ENCODE measurements around the gene DSC2. TPM values are rescaled to one million over a fixed set of nuclear protein-coding genes. Genes with fewer than 3 reads are reported as not detected.

The DSC2 gene
- total RNA-seq, 2 experiments from 2014 or later, result not detected

- no peak for ATAC-seq
- CTCF ChIA-PET, result no interaction called here
These were observed 10.9 kb downstream of the DSC2 start for GRCh38 chr18:31091350-31091749.

GRCh38 chr18:31088532-31088931 is 13.7 kb downstream of the DSC2 start:
- no peak for ATAC-seq
- Mint-ChIP-seq H3K36me3 (ENCODE audit: low read depth) (no peaks in the 10 kb centered on the region), H3K4me1 (ENCODE audit: low read depth) (no peaks in the 10 kb centered on the region), H3K27me3 (ENCODE audit: low read depth) (no peaks in the 10 kb centered on the region), H3K4me3 (no peak overlapping the region), H3K9me3 (ENCODE audit: insufficient read depth) (peaks cover 5% of the 10 kb centered on the region), H3K27ac (no peak overlapping the region)
- ChIA-PET CTCF (no interaction called here), POLR2A (no interaction called here)
- no peak for DNase-seq

More at GRCh38 chr18:31091350-31091749, 10.9 kb downstream of the DSC2 start:
- H3K36me3 Mint-ChIP-seq (ENCODE audit: low read depth), result no peaks in the 10 kb centered on the region
- DNase-seq, result no peak
- H3K27ac Mint-ChIP-seq, result no peak overlapping the region
- H3K4me1 Mint-ChIP-seq (ENCODE audit: low read depth), result no peaks in the 10 kb centered on the region
- POLR2A ChIA-PET, result no interaction called here
- no peak overlapping the region for H3K4me3 Mint-ChIP-seq
- H3K27me3 Mint-ChIP-seq (ENCODE audit: low read depth), result no peaks in the 10 kb centered on the region
- H3K9me3 Mint-ChIP-seq (ENCODE audit: insufficient read depth), result peaks cover 5% of the 10 kb centered on the region

- Mint-ChIP-seq H3K27me3 (ENCODE audit: low read depth) (no peaks in the 10 kb centered on the region), H3K36me3 (ENCODE audit: low read depth) (no peaks in the 10 kb centered on the region), H3K4me1 (ENCODE audit: low read depth) (no peaks in the 10 kb centered on the region), H3K27ac (no peak overlapping the region), H3K4me3 (no peak overlapping the region), H3K9me3 (ENCODE audit: insufficient read depth) (peaks cover 9% of the 10 kb centered on the region)
- ChIA-PET CTCF (no interaction called here), POLR2A (no interaction called here)
- ATAC-seq, result no peak
- no peak for DNase-seq
These were observed 22.2 kb downstream of the DSC2 start for GRCh38 chr18:31079973-31080372.

GRCh38 chr18:31077878-31078277 is 24.3 kb downstream of the DSC2 start:
- DNase-seq (no peak), ATAC-seq (no peak)
- no peaks in the 10 kb centered on the region for H3K27me3 Mint-ChIP-seq (ENCODE audit: low read depth)
- peaks cover 11% of the 10 kb centered on the region for H3K9me3 Mint-ChIP-seq (ENCODE audit: insufficient read depth)
- no peak overlapping the region for H3K27ac Mint-ChIP-seq
- no peaks in the 10 kb centered on the region for H3K4me1 Mint-ChIP-seq (ENCODE audit: low read depth)
- no peak overlapping the region for H3K4me3 Mint-ChIP-seq
- H3K36me3 Mint-ChIP-seq (ENCODE audit: low read depth), result no peaks in the 10 kb centered on the region
- ChIA-PET CTCF (no interaction called here), POLR2A (no interaction called here)

GRCh38 chr18:31072175-31072574 is 30.0 kb downstream of the DSC2 start:
- ChIA-PET CTCF (no interaction called here), POLR2A (no interaction called here)
- H3K4me1 Mint-ChIP-seq (ENCODE audit: low read depth), result no peaks in the 10 kb centered on the region
- ATAC-seq (no peak), DNase-seq (no peak)
- H3K9me3 Mint-ChIP-seq (ENCODE audit: insufficient read depth), result peaks cover 15% of the 10 kb centered on the region
- H3K36me3 Mint-ChIP-seq (ENCODE audit: low read depth), result no peaks in the 10 kb centered on the region
- no peaks in the 10 kb centered on the region for H3K27me3 Mint-ChIP-seq (ENCODE audit: low read depth)
- H3K27ac Mint-ChIP-seq, result no peak overlapping the region
- no peak overlapping the region for H3K4me3 Mint-ChIP-seq

GRCh38 chr18:31070206-31070605 is 32.0 kb downstream of the DSC2 start:
- Mint-ChIP-seq H3K9me3 (ENCODE audit: insufficient read depth) (peaks cover 9% of the 10 kb centered on the region), H3K4me3 (no peak overlapping the region), H3K27me3 (ENCODE audit: low read depth) (no peaks in the 10 kb centered on the region), H3K27ac (no peak overlapping the region), H3K4me1 (ENCODE audit: low read depth) (no peaks in the 10 kb centered on the region), H3K36me3 (ENCODE audit: low read depth) (no peaks in the 10 kb centered on the region)
- ChIA-PET POLR2A (no interaction called here), CTCF (no interaction called here)
- ATAC-seq (no peak), DNase-seq (no peak)

- H3K36me3 Mint-ChIP-seq (ENCODE audit: low read depth), result no peaks in the 10 kb centered on the region
These were observed 36.0 kb downstream of the DSC2 start for GRCh38 chr18:31066266-31066665.

GRCh38 chr18:31065036-31065773 is 37.0 kb downstream of the DSC2 start:
- DNase-seq, result no peak
- H3K36me3 Mint-ChIP-seq (ENCODE audit: low read depth), result no peaks in the 10 kb centered on the region
- POLR2A ChIA-PET, result no interaction called here
- no peaks in the 10 kb centered on the region for H3K27me3 Mint-ChIP-seq (ENCODE audit: low read depth)
- no peaks in the 10 kb centered on the region for H3K4me1 Mint-ChIP-seq (ENCODE audit: low read depth)
- no peak overlapping the region for H3K27ac Mint-ChIP-seq
- no peak for ATAC-seq
- H3K9me3 Mint-ChIP-seq (ENCODE audit: insufficient read depth), result peaks cover 4% of the 10 kb centered on the region
- H3K4me3 Mint-ChIP-seq, result no peak overlapping the region
- CTCF ChIA-PET, result no interaction called here

More at GRCh38 chr18:31066266-31066665, 36.0 kb downstream of the DSC2 start:
- H3K4me1 Mint-ChIP-seq (ENCODE audit: low read depth), result no peaks in the 10 kb centered on the region
- H3K4me3 Mint-ChIP-seq, result no peak overlapping the region
- H3K9me3 Mint-ChIP-seq (ENCODE audit: insufficient read depth), result peaks cover 4% of the 10 kb centered on the region
- no peak overlapping the region for H3K27ac Mint-ChIP-seq
- no peaks in the 10 kb centered on the region for H3K27me3 Mint-ChIP-seq (ENCODE audit: low read depth)
- CTCF ChIA-PET, result no interaction called here
- DNase-seq (no peak), ATAC-seq (no peak)
- POLR2A ChIA-PET, result no interaction called here

- no peak for ATAC-seq
- Mint-ChIP-seq H3K4me1 (ENCODE audit: low read depth) (no peaks in the 10 kb centered on the region), H3K4me3 (no peak overlapping the region), H3K27me3 (ENCODE audit: low read depth) (no peaks in the 10 kb centered on the region), H3K36me3 (ENCODE audit: low read depth) (no peaks in the 10 kb centered on the region), H3K27ac (no peak overlapping the region), H3K9me3 (ENCODE audit: insufficient read depth) (peaks cover 4% of the 10 kb centered on the region)
- ChIA-PET POLR2A (no interaction called here), CTCF (no interaction called here)
- no peak for DNase-seq
These were observed 38.1 kb downstream of the DSC2 start for GRCh38 chr18:31064130-31064529.

- no peak for ATAC-seq
- Mint-ChIP-seq H3K36me3 (ENCODE audit: low read depth) (no peaks in the 10 kb centered on the region), H3K4me3 (no peak overlapping the region), H3K27me3 (ENCODE audit: low read depth) (no peaks in the 10 kb centered on the region), H3K9me3 (ENCODE audit: insufficient read depth) (no peaks in the 10 kb centered on the region), H3K27ac (no peak overlapping the region), H3K4me1 (ENCODE audit: low read depth) (no peaks in the 10 kb centered on the region)
- CTCF ChIA-PET, result no interaction called here
- POLR2A ChIA-PET, result no interaction called here
- DNase-seq, result no peak
These were observed 40.3 kb downstream of the DSC2 start for GRCh38 chr18:31061945-31062344.

- CTCF ChIA-PET, result no interaction called here
- ATAC-seq, result no peak
- H3K27me3 Mint-ChIP-seq (ENCODE audit: low read depth), result no peaks in the 10 kb centered on the region
These were observed 43.3 kb downstream of the DSC2 start for GRCh38 chr18:31058897-31059296.

GRCh38 chr18:31057917-31058316 is 44.3 kb downstream of the DSC2 start:
- ChIA-PET CTCF (no interaction called here), POLR2A (no interaction called here)
- no peaks in the 10 kb centered on the region for H3K9me3 Mint-ChIP-seq (ENCODE audit: insufficient read depth)
- no peaks in the 10 kb centered on the region for H3K36me3 Mint-ChIP-seq (ENCODE audit: low read depth)
- H3K27me3 Mint-ChIP-seq (ENCODE audit: low read depth), result no peaks in the 10 kb centered on the region
- ATAC-seq (no peak), DNase-seq (no peak)
- no peak overlapping the region for H3K27ac Mint-ChIP-seq
- no peak overlapping the region for H3K4me3 Mint-ChIP-seq
- H3K4me1 Mint-ChIP-seq (ENCODE audit: low read depth), result no peaks in the 10 kb centered on the region

More at GRCh38 chr18:31058897-31059296, 43.3 kb downstream of the DSC2 start:
- no peaks in the 10 kb centered on the region for H3K4me1 Mint-ChIP-seq (ENCODE audit: low read depth)
- H3K27ac Mint-ChIP-seq, result no peak overlapping the region
- H3K9me3 Mint-ChIP-seq (ENCODE audit: insufficient read depth), result no peaks in the 10 kb centered on the region
- H3K4me3 Mint-ChIP-seq, result no peak overlapping the region
- no peaks in the 10 kb centered on the region for H3K36me3 Mint-ChIP-seq (ENCODE audit: low read depth)
- DNase-seq, result no peak
- POLR2A ChIA-PET, result no interaction called here

- no peak overlapping the region for H3K27ac Mint-ChIP-seq
- CTCF ChIA-PET, result no interaction called here
These were observed 45.2 kb downstream of the DSC2 start for GRCh38 chr18:31057051-31057450.

More at GRCh38 chr18:31057051-31057450, 45.2 kb downstream of the DSC2 start:
- Mint-ChIP-seq H3K4me1 (ENCODE audit: low read depth) (no peaks in the 10 kb centered on the region), H3K36me3 (ENCODE audit: low read depth) (no peaks in the 10 kb centered on the region), H3K9me3 (ENCODE audit: insufficient read depth) (no peaks in the 10 kb centered on the region), H3K27me3 (ENCODE audit: low read depth) (no peaks in the 10 kb centered on the region), H3K4me3 (no peak overlapping the region)
- POLR2A ChIA-PET, result no interaction called here
- no peak for DNase-seq
- no peak for ATAC-seq
